ENCODE measurements around the gene STBD1.

Gene STBD1

GRCh38 chr4:76313547-76313946, 7.0 kb downstream of the STBD1 start:
- Histone ChIP-seq H3K4me1 (ENCODE audit: low read length) (peaks cover 9% of the 10 kb centered on the region; the same call in 1 of the 2 replicates), H3F3A (ENCODE audit: insufficient read depth, low read length) (0 out of 2 replicates have a peak, but pooled peaks cover 4% of the 10 kb centered on the region), H3K9me3 (replicated peaks; ENCODE audit: insufficient read depth, low read length) (no peaks in the 10 kb centered on the region)

GRCh38 chr4:76315267-76315918, 8.9 kb downstream of the STBD1 start:
- H3K4me1 ChIP-seq (ENCODE audit: low read length) = peaks cover 7% of the 10 kb centered on the region; the same call in 1 of the 2 replicates
- no peaks in the 10 kb centered on the region for H3K27me3 ChIP-seq (replicated peaks; ENCODE audit: insufficient read depth, low read length)
- 0 out of 2 replicates have a peak, but pooled peaks cover 4% of the 10 kb centered on the region for H3K79me2 ChIP-seq (ENCODE audit: low read length)
- no peak overlapping the region for H3K9ac ChIP-seq (ENCODE audit: low read length)
- H3K4me3 ChIP-seq (ENCODE audit: low read length) = no peak overlapping the region
- no peaks in the 10 kb centered on the region for H3K9me2 ChIP-seq (replicated peaks; ENCODE audit: insufficient read depth, low read length)
- DNase-seq = no peak
- H3K36me3 ChIP-seq (replicated peaks; ENCODE audit: insufficient read depth, low read length) = no peaks in the 10 kb centered on the region
- H3K27ac ChIP-seq (ENCODE audit: low read length) = no peak overlapping the region
- no peaks in the 10 kb centered on the region for H4K20me1 ChIP-seq (ENCODE audit: insufficient read depth, low read length)
- no peaks in the 10 kb centered on the region for H3K9me3 ChIP-seq (replicated peaks; ENCODE audit: insufficient read depth, low read length)
- H2AFZ ChIP-seq (ENCODE audit: low read length) = no peak overlapping the region
- no peak for TF ChIP-seq EZH2phosphoT487 (IDR thresholded peaks at IDR 0.05; ENCODE audit: low read length)
- no peak for TF ChIP-seq CTCF (IDR thresholded peaks at IDR 0.05; ENCODE audit: low read length)
- no peak for TF ChIP-seq EZH2 (optimal IDR thresholded peaks at IDR 0.05; ENCODE audit: low read depth, low read length)
- H3K4me2 ChIP-seq (ENCODE audit: low read depth, low read length) = no peak overlapping the region
- H3F3A ChIP-seq (ENCODE audit: insufficient read depth, low read length) = no peaks in the 10 kb centered on the region

More at GRCh38 chr4:76313547-76313946, 7.0 kb downstream of the STBD1 start:
- H3K9me2 ChIP-seq (replicated peaks; ENCODE audit: insufficient read depth, low read length) = no peaks in the 10 kb centered on the region
- TF ChIP-seq EZH2 (optimal IDR thresholded peaks at IDR 0.05; ENCODE audit: low read depth, low read length) (no peak), CTCF (IDR thresholded peaks at IDR 0.05; ENCODE audit: low read length) (no peak), EZH2phosphoT487 (IDR thresholded peaks at IDR 0.05; ENCODE audit: low read length) (no peak)
- H3K27me3 ChIP-seq (replicated peaks; ENCODE audit: insufficient read depth, low read length) = no peaks in the 10 kb centered on the region
- H4K20me1 ChIP-seq (ENCODE audit: insufficient read depth, low read length) = no peaks in the 10 kb centered on the region
- no peak for DNase-seq
- H3K4me2 ChIP-seq (ENCODE audit: low read depth, low read length) = no peak overlapping the region
- H3K27ac ChIP-seq (ENCODE audit: low read length) = no peak overlapping the region
- H3K4me3 ChIP-seq (ENCODE audit: low read length) = no peak overlapping the region
- H3K9ac ChIP-seq (ENCODE audit: low read length) = no peak overlapping the region
- H3K79me2 ChIP-seq (ENCODE audit: low read length) = peaks cover 22% of the 10 kb centered on the region
- H3K36me3 ChIP-seq (replicated peaks; ENCODE audit: insufficient read depth, low read length) = peaks cover 10% of the 10 kb centered on the region
- H2AFZ ChIP-seq (ENCODE audit: low read length) = no peak overlapping the region

- H2AFZ ChIP-seq (ENCODE audit: low read length) = no peak overlapping the region
- no peak overlapping the region for H3K4me3 ChIP-seq (ENCODE audit: low read length)
- DNase-seq = no peak
- H3F3A ChIP-seq (ENCODE audit: insufficient read depth, low read length) = no peaks in the 10 kb centered on the region
- no peaks in the 10 kb centered on the region for H3K9me2 ChIP-seq (replicated peaks; ENCODE audit: insufficient read depth, low read length)
- no peaks in the 10 kb centered on the region for H3K79me2 ChIP-seq (ENCODE audit: low read length)
- no peaks in the 10 kb centered on the region for H3K27me3 ChIP-seq (replicated peaks; ENCODE audit: insufficient read depth, low read length)
- TF ChIP-seq EZH2phosphoT487 (IDR thresholded peaks at IDR 0.05; ENCODE audit: low read length) = no peak
- no peak for TF ChIP-seq EZH2 (optimal IDR thresholded peaks at IDR 0.05; ENCODE audit: low read depth, low read length)
- TF ChIP-seq CTCF (IDR thresholded peaks at IDR 0.05; ENCODE audit: low read length) = no peak
- no peaks in the 10 kb centered on the region for H4K20me1 ChIP-seq (ENCODE audit: insufficient read depth, low read length)
- no peak overlapping the region for H3K4me2 ChIP-seq (ENCODE audit: low read depth, low read length)
- H3K9me3 ChIP-seq (replicated peaks; ENCODE audit: insufficient read depth, low read length) = no peaks in the 10 kb centered on the region
- no peaks in the 10 kb centered on the region for H3K36me3 ChIP-seq (replicated peaks; ENCODE audit: insufficient read depth, low read length)
- peaks cover 7% of the 10 kb centered on the region; the same call in 1 of the 2 replicates for H3K4me1 ChIP-seq (ENCODE audit: low read length)
- no peak overlapping the region for H3K27ac ChIP-seq (ENCODE audit: low read length)
- H3K9ac ChIP-seq (ENCODE audit: low read length) = no peak overlapping the region
These were observed 9.6 kb downstream of the STBD1 start for GRCh38 chr4:76316131-76316530.
